ENCODE results near the gene ULK3. TPM values are rescaled to one million over a fixed set of nuclear protein-coding genes. Genes with fewer than 3 reads are reported as not detected.

The ULK3 gene
- total RNA-seq, 6 experiments from 2014 or later = 19.7 to 25.1 (median 22.1) TPM

- Histone ChIP-seq H3K9me3 (no peaks in the 10 kb centered on the region), H3K27me3 (no peaks in the 10 kb centered on the region), H3K4me3 (peak overlapping the region; percentile 80 to 92 (median 84)), H3K36me3 (no peaks in the 10 kb centered on the region), H3K4me1 (peaks cover 0 to 41% (median 7%) of the 10 kb centered on the region in 4 donors), H3K27ac (peak overlapping the region in 2 of 3 donors; percentile 72 to 77)
- 33% methylated on average over 9 of the region's 16 CpGs for WGBS (ENCODE audit: insufficient coverage, low coverage, low lambda C conversion rate, missing lambda C conversion rate)
- TF ChIP-seq POLR2A (IDR thresholded peaks at IDR 0.05) = no peak
- DNase-seq = no peak
- peak in 1 of 4 donors; percentile 37 for ATAC-seq
- intact Hi-C loops (cut with DNase I) = no loop called here
These were observed 30.9 kb upstream of the ULK3 start for GRCh38 chr15:74873756-74874424.

- WGBS (ENCODE audit: insufficient coverage, low coverage, low lambda C conversion rate, missing lambda C conversion rate) = under 1% methylated on average over 26 of the region's 52 CpGs
- Histone ChIP-seq H3K4me3 (peak within 1 kb of the TSS; percentile 80 to 92 (median 84)), H3K9me3 (no peaks in the 10 kb centered on the region), H3K27me3 (no peaks in the 10 kb centered on the region), H3K27ac (peak within 1 kb of the TSS; percentile 72 to 92 (median 77)), H3K4me1 (peaks cover 0 to 48% (median 9%) of the 10 kb centered on the region in 4 donors), H3K36me3 (no peaks in the 10 kb centered on the region)
- ATAC-seq (peak; percentile 96 to 98 (median 96)), DNase-seq (peak; percentile 95 to 96 (median 96))
- intact Hi-C loops (cut with DNase I) = no loop called here
- TF ChIP-seq CTCF (IDR thresholded peaks at IDR 0.05) (no peak), POLR2A (IDR thresholded peaks at IDR 0.05) (peak; percentile 70)
These were observed 30.2 kb upstream of the ULK3 start, which contains the start of gene SCAMP2 for GRCh38 chr15:74873036-74873755. Gene SCAMP2, minus strand, starts transcription at chr15:74873365. Its CDS starts 110 bp downstream, at chr15:74873255.

DNA sequence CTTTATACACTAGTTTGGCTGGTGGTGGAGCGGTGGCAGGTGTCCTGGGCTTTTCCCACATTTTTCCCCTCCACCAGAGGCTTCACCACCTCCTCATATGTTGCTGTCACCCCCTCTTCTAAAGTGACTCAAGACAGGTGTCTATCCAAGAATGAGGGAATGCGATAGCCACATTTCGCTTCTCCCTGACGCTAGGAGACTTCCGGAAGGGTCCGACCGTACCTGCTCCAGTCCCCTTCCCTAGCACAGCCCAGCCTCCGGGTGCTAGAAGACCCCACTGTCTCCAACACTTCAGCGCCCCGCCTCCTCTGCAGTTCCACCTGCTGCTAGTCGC, 29.7 kb upstream of the ULK3 start:
- intact Hi-C loops (cut with DNase I) = no loop called here
- Histone ChIP-seq H3K36me3 (no peaks in the 10 kb centered on the region), H3K9me3 (no peaks in the 10 kb centered on the region), H3K4me3 (peak overlapping the region; percentile 80 to 92 (median 84)), H3K27me3 (no peaks in the 10 kb centered on the region), H3K27ac (peak overlapping the region; percentile 72 to 92 (median 77)), H3K4me1 (peaks cover 0 to 53% (median 12%) of the 10 kb centered on the region in 4 donors)
- no peak for DNase-seq
- no peak for ATAC-seq
- WGBS (ENCODE audit: insufficient coverage, low coverage, low lambda C conversion rate, missing lambda C conversion rate) = 0% methylated on average over 11 of the region's 11 CpGs
- no peak for TF ChIP-seq POLR2A (IDR thresholded peaks at IDR 0.05)
- TF ChIP-seq CTCF (IDR thresholded peaks at IDR 0.05) = no peak

DNA sequence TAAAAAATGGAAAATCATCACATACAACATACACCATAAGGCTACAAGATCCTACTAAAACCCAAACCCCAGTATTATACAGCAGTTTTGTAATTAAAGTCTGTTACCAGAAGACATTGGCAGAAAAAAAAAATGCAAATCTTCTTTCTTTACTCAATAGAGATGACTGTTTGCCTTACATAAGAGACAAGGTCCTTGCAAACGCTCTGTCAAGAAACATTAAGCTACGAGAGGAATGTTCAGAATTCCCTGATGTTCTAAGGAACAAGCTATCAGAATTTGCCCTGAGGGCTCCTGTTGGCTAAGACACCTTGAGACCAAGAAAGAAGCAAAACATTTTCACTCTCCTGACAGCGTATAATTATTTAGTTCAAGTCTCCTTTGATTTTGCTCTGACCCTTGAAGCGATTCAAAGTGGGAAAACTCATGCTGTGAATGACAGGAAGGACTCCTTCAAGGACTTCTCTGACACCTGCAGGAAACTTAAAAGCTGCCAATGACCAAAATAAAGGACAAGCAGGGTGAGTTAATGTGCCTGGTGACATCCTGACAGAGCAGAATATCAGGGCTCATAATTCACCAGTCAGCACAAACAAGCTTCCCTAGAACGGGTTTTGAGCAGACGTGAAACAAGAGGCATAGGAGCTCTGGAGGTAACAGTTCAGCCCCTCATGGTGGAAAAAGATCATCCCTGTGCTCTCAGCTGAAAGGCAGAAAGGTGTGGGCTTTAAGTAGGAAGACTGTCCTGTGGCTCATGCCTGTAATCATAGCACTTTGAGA, 27.7 kb upstream of the ULK3 start:
- 42% methylated on average over 6 of the region's 6 CpGs for WGBS (ENCODE audit: insufficient coverage, low coverage, low lambda C conversion rate, missing lambda C conversion rate)
- ATAC-seq (no peak), DNase-seq (no peak)
- Histone ChIP-seq H3K9me3 (no peaks in the 10 kb centered on the region), H3K4me3 (no peak overlapping the region), H3K36me3 (no peaks in the 10 kb centered on the region), H3K27ac (peak overlapping the region; percentile 13 to 42 (median 19)), H3K27me3 (no peaks in the 10 kb centered on the region), H3K4me1 (peaks cover 0 to 71% (median 19%) of the 10 kb centered on the region in 4 donors)
- intact Hi-C loops (cut with DNase I) = no loop called here
- TF ChIP-seq POLR2A (IDR thresholded peaks at IDR 0.05) = no peak
- TF ChIP-seq CTCF (IDR thresholded peaks at IDR 0.05) = no peak
